HepG2 (cell line): ENCODE measurements around the gene ALDH3B2. TPM values are rescaled to one million over a fixed set of nuclear protein-coding genes. Genes with fewer than 3 reads are reported as not detected.
"Not testable (repeated sequence)": the region's sequence is repeated elsewhere in the genome, so short reads cannot be mapped to it uniquely, and the experiment has no call there.

ENCODE experiments used
- ATAC-seq: fragments of 200-7000 bp; cut with Tn5 transposase; 3 replicates; pipeline ENCODE4 v1.9.1; 2020; ENCODE audit warnings: mild to moderate bottlenecking, moderate library complexity
- Bru-seq: library from RNA; stranded (reverse); fragments of 400-500 nt; gene quantifications from one replicate; lab custom pipeline; 2021; lab: Mats Ljungman, UMichigan
- BruChase-seq, 2 experiments: library from RNA; stranded (reverse); fragments of 400-500 nt; gene quantifications; one replicate each; lab custom pipeline; 2021; lab: Mats Ljungman, UMichigan
- BruUV-seq: library from RNA; stranded (reverse); fragments of 400-500 nt; replicated peaks from 2 replicates; lab custom pipeline; 2021; lab: Mats Ljungman, UMichigan
- CTCF ChIA-PET: fragments of 300-600 bp; formaldehyde crosslinking; extraction: SDS; loops from one replicate; lab custom pipeline; 2021; ENCODE audit warnings: low total read pairs, inconsistent platforms, low intra/inter-chr PET ratio; lab: Yijun Ruan, JAX
- POLR2A ChIA-PET: fragments of 350-600 bp; sonication (Branson Sonifier 250); formaldehyde crosslinking; loops from one replicate; lab custom pipeline; 2020; ENCODE audit warnings: antibody characterized with exemption, inconsistent platforms; lab: Yijun Ruan, JAX
- DNase-seq: peaks from one replicate; pipeline ENCODE4 v3.0.0-alpha.2; 2015; ENCODE audit warnings: low spot score
- FAIRE-seq: peaks from 3 replicates; lab custom pipeline; 2011; peaks lifted over from hg19 to GRCh38; lab: Jason Lieb, UNC
- H2AFZ ChIP-seq: one replicate; pipeline ENCODE4 v1.6.1; 2011; ENCODE audit warnings: low read length, inconsistent platforms
- H3K27ac ChIP-seq: fragments of 300-600 bp; 3 replicates; pipeline ENCODE4 v1.8.0; 2011; ENCODE audit warnings: mixed run types, mild to moderate bottlenecking, mixed read lengths, low read length, inconsistent platforms; ENCODE audit not compliant: insufficient read depth; ENCODE audit errors: extremely low read length
- H3K27me3 ChIP-seq, 2 experiments: fragments of 200-600 bp in 1 of 2; 2 replicates in 1 of 2; 3 replicates in 1 of 2; pipeline versions ENCODE4 v1.6.0 to v1.8.0; 2011; ENCODE audit warnings: low read length in 2 of 2, mild to moderate bottlenecking in 2 of 2, moderate library complexity in 2 of 2, inconsistent platforms in 1 of 2; ENCODE audit not compliant: insufficient read depth in 2 of 2, control insufficient read depth in 1 of 2
- H3K36me3 ChIP-seq, 2 experiments: fragments of 200-600 bp in 1 of 2; replicated peaks in 1 of 2; 2 replicates in 1 of 2; 3 replicates in 1 of 2; pipeline versions ENCODE4 v1.5.1 to v1.8.0; 2011; ENCODE audit warnings: low read length in 2 of 2, inconsistent platforms in 1 of 2; ENCODE audit not compliant: insufficient read depth in 2 of 2, control insufficient read depth in 1 of 2
- H3K4me1 ChIP-seq: 2 replicates; pipeline ENCODE4 v1.5.1; 2012; ENCODE audit warnings: low read length, inconsistent platforms; ENCODE audit not compliant: insufficient read depth
- H3K4me2 ChIP-seq: 2 replicates; pipeline ENCODE4 v1.6.0; 2011; ENCODE audit warnings: low read depth, low read length, inconsistent platforms
- H3K4me3 ChIP-seq, 3 experiments: fragments of 200-600 bp in 1 of 3; sonication (generic), shearing (Covaris generic) in 1 of 3; replicated peaks in 1 of 3; 2 replicates each; pipeline ENCODE4 v1.5.1; 2011 to 2016; ENCODE audit warnings: low read length in 3 of 3, inconsistent platforms in 2 of 3, low read depth in 2 of 3, mild to moderate bottlenecking in 2 of 3, control low read depth in 1 of 3, mixed read lengths in 1 of 3; ENCODE audit not compliant: insufficient read depth in 1 of 3
- H3K79me2 ChIP-seq: one replicate; pipeline ENCODE4 v1.6.1; 2011; ENCODE audit warnings: low read length, inconsistent platforms; ENCODE audit not compliant: insufficient read depth
- H3K9ac ChIP-seq: 2 replicates; pipeline ENCODE4 v1.6.0; 2011; ENCODE audit warnings: mild to moderate bottlenecking, low read depth, low read length, inconsistent platforms; ENCODE audit not compliant: insufficient read depth
- H3K9me3 ChIP-seq: 2 replicates; pipeline ENCODE4 v1.5.1; 2012; ENCODE audit warnings: mild to moderate bottlenecking, low read length
- H4K20me1 ChIP-seq: 2 replicates; pipeline ENCODE4 v1.6.0; 2011; ENCODE audit warnings: inconsistent platforms, mild to moderate bottlenecking, low read length, moderate library complexity; ENCODE audit not compliant: insufficient read depth
- NFE2 ChIP-seq: sonication (generic); formaldehyde crosslinking; IDR thresholded peaks from 2 replicates; pipeline ENCODE4 v1.4.0; 2020; ENCODE audit warnings: missing genetic modification reagents
- PAF1 ChIP-seq: IDR thresholded peaks from 2 replicates; pipeline ENCODE4 v1.6.1; 2016; ENCODE audit warnings: missing genetic modification reagents, missing compliant biosample characterization
- ZFP1 ChIP-seq: IDR thresholded peaks from 2 replicates; pipeline ENCODE4 v1.6.1; 2016
- ZHX1 ChIP-seq: sonication (generic); formaldehyde crosslinking; IDR thresholded peaks from 2 replicates; pipeline ENCODE4 v1.8.1; 2022; ENCODE audit warnings: low read depth, mild to moderate bottlenecking, missing genetic modification reagents
- ZNF558 ChIP-seq: sonication (generic); formaldehyde crosslinking; IDR thresholded peaks from 2 replicates; pipeline ENCODE4 v1.9.0; 2022; ENCODE audit warnings: mild to moderate bottlenecking, missing genetic modification reagents, borderline replicate concordance
- ZNF564 ChIP-seq: sonication (generic); formaldehyde crosslinking; IDR thresholded peaks from 2 replicates; pipeline ENCODE4 v1.8.1; 2023; ENCODE audit warnings: mild to moderate bottlenecking, missing genetic modification reagents
- ZNF878 ChIP-seq: sonication (generic); formaldehyde crosslinking; IDR thresholded peaks from 2 replicates; pipeline ENCODE4 v1.8.1; 2023; ENCODE audit warnings: mild to moderate bottlenecking, missing genetic modification reagents, moderate library complexity
- WGBS: methylation state at CpG from one replicate; pipeline ENCODE4 v1.1.6; 2017; ENCODE audit warnings: low lambda C conversion rate; 5-methylcytosine and 5-hydroxymethylcytosine counted together
- in situ Hi-C: cut with HindIII; loops from 2 replicates; pipeline ENCODE4 v1.10.0; 2017; ENCODE audit warnings: low pct_unique_long_range_greater_than_20kb; ENCODE audit not compliant: extremely low pct_ligation_motif_present
- intact Hi-C: fragments of 100-400 bp; cut with micrococcal nuclease; formaldehyde crosslinking; loops from one replicate; pipeline ENCODE4 v1.10.0; 2022; ENCODE audit not compliant: unreplicated experiment
- long read RNA-seq, 2 experiments: library from RNA in 1 of 2; library from polyadenylated mRNA in 1 of 2; stranded (forward) in 1 of 2; unstranded in 1 of 2; transcript quantifications; one replicate each; pipeline ENCODE4 v2.0.0, GENCODE V29; 2019 to 2022
- polyA minus RNA-seq, 3 experiments: library from RNA; depleted of rRNA, polyadenylated mRNA; stranded (reverse); fragments of >200 nt; gene quantifications; 2 replicates each; pipeline ENCODE4 v1.2.3, GENCODE V29; 2011; ENCODE audit warnings: low replicate concordance in 1 of 3
- polyA plus RNA-seq, 8 experiments: library from polyadenylated mRNA; depleted of rRNA in 3 of 8; stranded (reverse) in 7 of 8; unstranded in 1 of 8; fragments of >200 nt; fragmentation: Illumina TruSeq in 4 of 8; extraction: Trizol in 4 of 8; gene quantifications; 2 replicates each; pipeline versions ENCODE4 v1.2.1 to v1.2.3, GENCODE V29; 2011 to 2016; ENCODE audit warnings: low read depth in 4 of 8, missing spikeins in 1 of 8, mixed read lengths in 1 of 8; ENCODE audit not compliant: insufficient read depth in 1 of 8
- total RNA-seq, 5 experiments: library from RNA; depleted of rRNA; stranded (reverse); fragments of >200 nt; fragmentation: Illumina TruSeq; extraction: Trizol; gene quantifications; 2 replicates each; pipeline ENCODE4 v1.2.3, GENCODE V29; 2016; ENCODE audit warnings: low read depth in 1 of 5

Gene ALDH3B2
- total RNA-seq (2016; rRNA removed; fragmentation: Illumina TruSeq; extraction: Trizol) (not detected in 2 replicates), polyA plus RNA-seq (2011; rRNA removed) (not detected in 2 replicates), polyA minus RNA-seq (2011; rRNA and poly(A)+ RNA removed; ENCODE audit: low replicate concordance) (not detected in 2 replicates), Bru-seq, nascent RNA (not detected), BruChase-seq, experiment 1, labeled RNA remaining after a 6-hour chase (percentile 6 among the genes with signal in this experiment), BruChase-seq, experiment 2, labeled RNA remaining after a 2-hour chase (percentile 8 among the genes with signal in this experiment)
- total RNA-seq (2016; cell fraction: cytosol; rRNA removed; fragmentation: Illumina TruSeq; extraction: Trizol; ENCODE audit: low read depth): not detected in 2 replicates
- total RNA-seq (2016; cell fraction: insoluble cytoplasmic fraction; rRNA removed; fragmentation: Illumina TruSeq; extraction: Trizol): not detected in 2 replicates
- not detected in 2 replicates for total RNA-seq (2016; cell fraction: membrane; rRNA removed; fragmentation: Illumina TruSeq; extraction: Trizol)
- not detected in 2 replicates for total RNA-seq (2016; cell fraction: nucleus; rRNA removed; fragmentation: Illumina TruSeq; extraction: Trizol)
- polyA plus RNA-seq (2011; cell fraction: cytosol; rRNA removed): not detected in 2 replicates
- polyA plus RNA-seq (2011; cell fraction: nucleus; rRNA removed): not detected in 2 replicates
- polyA plus RNA-seq (2012): not detected in 2 replicates
- polyA plus RNA-seq (2016; cell fraction: cytosol; fragmentation: Illumina TruSeq; extraction: Trizol; ENCODE audit: low read depth): not detected in 2 replicates
- not detected in 2 replicates for polyA plus RNA-seq (2016; cell fraction: insoluble cytoplasmic fraction; fragmentation: Illumina TruSeq; extraction: Trizol; ENCODE audit: low read depth)
- polyA plus RNA-seq (2016; cell fraction: membrane; fragmentation: Illumina TruSeq; extraction: Trizol; ENCODE audit: low read depth): not detected in 2 replicates
- not detected in 2 replicates for polyA plus RNA-seq (2016; cell fraction: nucleus; fragmentation: Illumina TruSeq; extraction: Trizol; ENCODE audit: insufficient read depth, low read depth)
- polyA minus RNA-seq (2011; cell fraction: cytosol; rRNA and poly(A)+ RNA removed): not detected in 2 replicates
- not detected in 2 replicates for polyA minus RNA-seq (2011; cell fraction: nucleus; rRNA and poly(A)+ RNA removed)
- long read RNA-seq, experiment 1: 0 reads
- long read RNA-seq, experiment 2: 0 reads

DNA sequence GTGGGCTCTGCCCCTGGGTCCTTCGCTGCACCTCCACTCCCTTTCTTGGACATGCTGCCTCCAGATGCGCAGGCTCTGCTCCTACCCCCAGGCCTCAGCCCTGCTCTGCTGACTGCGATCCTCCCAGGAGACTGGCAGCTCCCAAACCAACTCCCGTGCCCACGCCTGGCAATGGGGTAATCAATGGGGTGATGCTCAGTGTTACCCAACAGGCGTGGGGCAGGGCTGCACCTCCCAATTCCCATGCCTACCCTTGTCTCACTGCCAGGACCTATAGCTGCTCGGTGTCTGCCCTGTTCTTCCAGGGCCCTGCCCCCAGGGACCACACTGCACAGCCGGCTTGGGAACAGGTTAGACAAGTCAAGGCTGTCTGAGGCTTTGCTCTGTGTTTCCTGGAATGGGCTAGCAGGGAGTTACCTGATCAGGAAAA, at the start of gene ALDH3B2:
ALDH3B2 (minus strand) TSS at position 182 of the 430 bp plus-strand sequence. CDS start 7,688 bp downstream, outside the sequence.
- no peak for TF ChIP-seq ZNF558 (CRISPR knock-in tag)
- no peak for TF ChIP-seq ZNF564 (CRISPR knock-in tag)
- TF ChIP-seq NFE2: no peak
- no peak for TF ChIP-seq ZFP1 (CRISPR knock-in tag)
- no peak for TF ChIP-seq PAF1 (CRISPR knock-in tag)
- TF ChIP-seq ZHX1 (CRISPR knock-in tag): no peak
- no peak for TF ChIP-seq ZNF878
- TF ChIP-seq, all 625 proteins: peak for 0
- no peaks in the 10 kb centered on the region for H3K9me3 ChIP-seq
- no peaks in the 10 kb centered on the region for H3K36me3 ChIP-seq
- no peak within 1 kb of the TSS for H3K4me3 ChIP-seq
- no peaks in the 10 kb centered on the region for H3K79me2 ChIP-seq
- ChIA-PET POLR2A (no interaction called here), CTCF (no interaction called here)
- peaks cover 2 to 25% of the 10 kb centered on the region in 2 experiments; a peak in 3 of 5 replicates for H3K27me3 ChIP-seq
- H4K20me1 ChIP-seq: no peaks in the 10 kb centered on the region
- FAIRE-seq (no peak), DNase-seq (no peak), ATAC-seq (no peak)
- BruUV-seq: no TSS peak
- intact Hi-C loops: no loop called here
- H2AFZ ChIP-seq: no peak within 1 kb of the TSS
- WGBS: 56% methylated on average over 8 of the region's 8 CpGs
- no peak within 1 kb of the TSS for H3K27ac ChIP-seq
- in situ Hi-C loops: loop anchor here (25.0 kb wide), 1 partner anchor 113 kb away; no protein-coding TSS in a partner anchor
- H3K9ac ChIP-seq: no peak within 1 kb of the TSS
- no peak within 1 kb of the TSS for H3K4me2 ChIP-seq
- no peaks in the 10 kb centered on the region for H3K4me1 ChIP-seq

GRCh38 chr11:67723036-67723435, 48.6 kb upstream of the ALDH3B2 start:
- in situ Hi-C loops, H3K4me2 ChIP-seq, POLR2A ChIA-PET, H3K9ac ChIP-seq, H3K4me1 ChIP-seq, intact Hi-C loops, H3K79me2 ChIP-seq, H3K27ac ChIP-seq, H3K9me3 ChIP-seq, H3K27me3 ChIP-seq, H4K20me1 ChIP-seq, H3K36me3 ChIP-seq, BruUV-seq, CTCF ChIA-PET, H2AFZ ChIP-seq, DNase-seq, ATAC-seq, H3K4me3 ChIP-seq, FAIRE-seq: not testable (repeated sequence)
- 25% methylated on average over 8 of the region's 9 CpGs for WGBS
